Measurements from ENCODE around the gene CHKB.

DNA sequence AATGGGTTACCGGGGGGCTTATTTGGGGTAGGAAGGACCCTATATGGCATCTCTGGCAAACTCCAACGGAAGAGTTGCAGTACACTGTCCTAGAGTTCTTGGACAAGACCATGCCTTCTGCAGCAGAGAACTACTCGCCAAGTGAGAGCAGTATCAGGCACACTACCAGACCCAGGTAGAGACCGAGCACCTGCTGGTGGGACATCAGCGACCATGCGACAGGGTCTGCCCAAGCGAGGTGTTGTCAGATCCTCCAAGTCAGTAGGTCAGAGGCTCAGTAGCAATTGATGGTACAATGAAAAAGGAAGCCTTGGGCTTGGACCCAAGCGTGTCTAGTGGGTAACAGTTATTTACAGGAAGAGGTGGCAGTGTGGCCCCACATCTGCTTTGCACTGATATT, 3.1 kb upstream of the CHKB start:
- TF ChIP-seq, protein P1, sequence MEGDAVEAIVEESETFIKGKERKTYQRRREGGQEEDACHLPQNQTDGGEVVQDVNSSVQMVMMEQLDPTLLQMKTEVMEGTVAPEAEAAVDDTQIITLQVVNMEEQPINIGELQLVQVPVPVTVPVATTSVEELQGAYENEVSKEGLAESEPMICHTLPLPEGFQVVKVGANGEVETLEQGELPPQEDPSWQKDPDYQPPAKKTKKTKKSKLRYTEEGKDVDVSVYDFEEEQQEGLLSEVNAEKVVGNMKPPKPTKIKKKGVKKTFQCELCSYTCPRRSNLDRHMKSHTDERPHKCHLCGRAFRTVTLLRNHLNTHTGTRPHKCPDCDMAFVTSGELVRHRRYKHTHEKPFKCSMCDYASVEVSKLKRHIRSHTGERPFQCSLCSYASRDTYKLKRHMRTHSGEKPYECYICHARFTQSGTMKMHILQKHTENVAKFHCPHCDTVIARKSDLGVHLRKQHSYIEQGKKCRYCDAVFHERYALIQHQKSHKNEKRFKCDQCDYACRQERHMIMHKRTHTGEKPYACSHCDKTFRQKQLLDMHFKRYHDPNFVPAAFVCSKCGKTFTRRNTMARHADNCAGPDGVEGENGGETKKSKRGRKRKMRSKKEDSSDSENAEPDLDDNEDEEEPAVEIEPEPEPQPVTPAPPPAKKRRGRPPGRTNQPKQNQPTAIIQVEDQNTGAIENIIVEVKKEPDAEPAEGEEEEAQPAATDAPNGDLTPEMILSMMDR (IDR thresholded peaks at IDR 0.05), result no peak
- no peak for TF ChIP-seq POLR2A (IDR thresholded peaks at IDR 0.05)
